Neural crest cell (in vitro differentiated cells): Measurements from ENCODE around the gene CTSH. TPM values are rescaled to one million over a fixed set of nuclear protein-coding genes. Genes with fewer than 3 reads are reported as not detected.
A peak's percentile ranks its signal among the peaks of the same experiment; 100 is the strongest.
"Not testable (repeated sequence)": the region's sequence is repeated elsewhere in the genome, so short reads cannot be mapped to it uniquely, and the experiment has no call there.

Experiments used
- DNase-seq: peaks from one replicate; pipeline ENCODE4 v3.0.0; 2021; ENCODE audit warnings: low read depth, mixed read lengths, low spot score
- H3K27ac Mint-ChIP-seq: one replicate; pipeline ENCODE4 v1.8.0; 2021; ENCODE audit warnings: mild to moderate bottlenecking, mixed read lengths; ENCODE audit not compliant: unreplicated experiment
- H3K27me3 Mint-ChIP-seq: 2 replicates; pipeline ENCODE4 v1.8.0; 2021; ENCODE audit warnings: low read depth, mild to moderate bottlenecking, mixed read lengths
- H3K36me3 Mint-ChIP-seq: 2 replicates; pipeline ENCODE4 v1.8.0; 2021; ENCODE audit warnings: low read depth, mild to moderate bottlenecking, mixed read lengths
- H3K4me1 Mint-ChIP-seq: 2 replicates; pipeline ENCODE4 v1.8.0; 2021; ENCODE audit warnings: mixed read lengths
- H3K4me3 Mint-ChIP-seq: one replicate; pipeline ENCODE4 v1.8.0; 2021; ENCODE audit warnings: mild to moderate bottlenecking, mixed read lengths
- H3K9me3 Mint-ChIP-seq: 2 replicates; pipeline ENCODE4 v1.8.0; 2021; ENCODE audit warnings: mixed read lengths
- CTCF ChIP-seq: fragments of 200-600 bp; sonication (generic); conservative IDR thresholded peaks from 2 replicates; pipeline ENCODE4 v1.5.0; 2021; ENCODE audit warnings: antibody characterized with exemption, mild to moderate bottlenecking
- total RNA-seq: library from RNA; stranded (reverse); gene quantifications from 2 replicates; pipeline ENCODE4 v1.2.1, GENCODE V29; 2021

The CTSH gene
- total RNA-seq, 1 donor from 2014 or later: 7.3 TPM

- Mint-ChIP-seq H3K27me3 (no peaks in the 10 kb centered on the region), H3K4me3 (peak overlapping the region; percentile 41), H3K36me3 (peaks cover 18% of the 10 kb centered on the region), H3K27ac (no peak overlapping the region), H3K9me3 (no peaks in the 10 kb centered on the region), H3K4me1 (peaks cover 9% of the 10 kb centered on the region)
- peak; percentile 81 for TF ChIP-seq CTCF
- peak; percentile 52 for DNase-seq
Observed at GRCh38 chr15:78909791-78910228, 35.0 kb downstream of the CTSH start.

DNA sequence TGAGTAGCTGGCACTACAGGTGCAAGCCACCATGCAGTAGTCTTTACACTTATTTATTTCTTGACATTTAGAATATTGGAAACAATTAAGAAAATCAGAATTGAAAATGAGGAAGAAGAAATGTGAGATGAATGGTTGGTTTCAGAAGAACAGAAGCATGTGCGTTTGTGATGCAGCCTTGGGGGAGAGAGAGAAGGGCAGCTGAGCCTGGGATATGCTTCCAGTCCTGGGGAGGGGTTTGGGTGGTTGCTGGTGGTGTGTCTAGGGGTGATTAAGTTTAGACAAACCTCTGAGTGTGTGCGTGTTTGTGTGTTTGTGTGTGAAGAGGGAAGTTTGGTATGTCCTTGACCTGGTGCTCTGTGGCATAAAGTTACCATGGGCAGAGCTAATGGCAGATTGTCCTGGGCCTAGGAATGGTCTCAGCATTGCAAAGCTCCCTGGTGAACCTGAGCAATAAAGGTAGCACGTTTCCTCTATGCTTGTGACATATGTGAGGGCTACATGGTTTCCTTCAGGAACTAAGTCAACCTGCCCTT is 35.6 kb downstream of the CTSH start:
- H3K27me3 Mint-ChIP-seq: no peaks in the 10 kb centered on the region
- H3K4me1 Mint-ChIP-seq: peaks cover 9% of the 10 kb centered on the region
- TF ChIP-seq CTCF: no peak
- H3K9me3 Mint-ChIP-seq: no peaks in the 10 kb centered on the region
- peaks cover 18% of the 10 kb centered on the region for H3K36me3 Mint-ChIP-seq
- no peak overlapping the region for H3K4me3 Mint-ChIP-seq
- no peak for DNase-seq
- no peak overlapping the region for H3K27ac Mint-ChIP-seq

DNA sequence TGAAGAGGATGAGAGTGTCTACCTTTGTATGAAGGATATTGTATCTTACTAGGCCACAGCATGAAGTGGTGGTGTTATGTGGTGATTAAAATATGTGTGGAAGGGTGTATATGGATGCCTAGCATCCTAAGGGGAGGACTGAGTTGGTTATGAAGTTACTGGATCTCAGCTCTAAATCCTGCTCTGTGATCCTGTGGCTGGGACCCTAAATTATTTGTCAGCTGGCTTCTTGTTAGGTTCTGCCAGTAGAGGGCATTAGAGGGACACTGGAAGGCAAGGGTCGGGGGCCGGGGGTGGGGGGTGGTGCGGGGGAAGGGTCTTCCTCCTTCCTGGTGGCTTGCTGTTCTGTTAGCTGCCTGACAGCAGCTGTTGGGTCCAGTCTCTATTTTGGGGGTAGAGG is 37.3 kb downstream of the CTSH start:
- Mint-ChIP-seq H3K4me1 (peaks cover 9% of the 10 kb centered on the region), H3K4me3 (no peak overlapping the region), H3K9me3 (no peaks in the 10 kb centered on the region), H3K27me3 (no peaks in the 10 kb centered on the region), H3K36me3 (peaks cover 18% of the 10 kb centered on the region), H3K27ac (peak overlapping the region; percentile 0)
- DNase-seq: no peak
- peak; percentile 45 for TF ChIP-seq CTCF

- Mint-ChIP-seq H3K27ac (no peak overlapping the region), H3K36me3 (peaks cover 18% of the 10 kb centered on the region), H3K27me3 (no peaks in the 10 kb centered on the region), H3K4me1 (peaks cover 9% of the 10 kb centered on the region), H3K4me3 (no peak overlapping the region), H3K9me3 (no peaks in the 10 kb centered on the region)
- no peak for TF ChIP-seq CTCF
- no peak for DNase-seq
Observed at GRCh38 chr15:78906316-78906620, 38.6 kb downstream of the CTSH start.

GRCh38 chr15:78904599-78905358 is 40.1 kb downstream of the CTSH start:
- H3K4me1 Mint-ChIP-seq: peaks cover 6% of the 10 kb centered on the region
- H3K4me3 Mint-ChIP-seq: peak overlapping the region; percentile 8
- TF ChIP-seq CTCF: no peak
- H3K36me3 Mint-ChIP-seq: peaks cover 10% of the 10 kb centered on the region
- no peaks in the 10 kb centered on the region for H3K27me3 Mint-ChIP-seq
- H3K9me3 Mint-ChIP-seq: no peaks in the 10 kb centered on the region
- H3K27ac Mint-ChIP-seq: no peak overlapping the region
- no peak for DNase-seq

DNA sequence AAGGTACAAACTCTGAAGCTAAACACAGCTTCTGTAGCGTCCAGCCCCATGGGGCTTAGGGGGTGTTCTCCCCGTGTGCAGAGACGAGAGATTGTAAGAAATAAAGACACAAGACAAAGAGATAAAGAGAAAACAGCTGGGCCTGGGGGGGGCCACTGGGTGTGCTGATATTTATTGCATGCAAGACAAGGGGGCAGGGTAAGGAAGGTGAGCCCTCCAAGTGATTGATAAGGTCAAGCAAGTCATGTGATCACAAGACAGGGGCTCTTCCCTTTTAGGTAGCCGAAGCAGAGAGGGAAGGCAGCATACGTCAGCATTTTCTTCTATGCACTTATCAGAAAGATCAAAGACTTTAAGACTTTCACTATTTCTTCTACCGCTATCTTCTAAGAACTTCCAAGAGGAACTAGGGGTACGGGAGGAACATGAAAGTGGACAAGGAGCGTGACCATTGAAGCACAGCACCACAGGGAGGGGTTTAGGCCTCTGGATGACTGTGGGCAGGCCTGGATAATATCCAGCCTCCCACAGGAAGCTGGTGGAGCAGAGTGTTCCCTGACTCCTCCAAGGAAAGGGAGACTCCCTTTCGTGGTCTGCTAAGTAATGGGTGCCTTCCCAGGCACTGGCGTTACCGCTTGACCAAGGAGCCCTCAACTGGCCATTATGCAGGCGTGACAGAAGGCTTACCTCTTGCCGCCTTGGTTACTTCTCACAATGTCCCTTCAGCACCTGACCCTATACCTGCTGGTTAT is 42.4 kb downstream of the CTSH start:
- H3K4me1 Mint-ChIP-seq, H3K27ac Mint-ChIP-seq, H3K27me3 Mint-ChIP-seq, H3K9me3 Mint-ChIP-seq, H3K4me3 Mint-ChIP-seq, DNase-seq: not testable (repeated sequence)
- H3K36me3 Mint-ChIP-seq: peaks cover 14% of the 10 kb centered on the region

- not testable (repeated sequence) for H3K4me3 Mint-ChIP-seq, H3K9me3 Mint-ChIP-seq, H3K4me1 Mint-ChIP-seq, DNase-seq, H3K27me3 Mint-ChIP-seq, H3K27ac Mint-ChIP-seq
- H3K36me3 Mint-ChIP-seq: peaks cover 17% of the 10 kb centered on the region
Observed at GRCh38 chr15:78900819-78901533, 43.9 kb downstream of the CTSH start.
